HG03378 (cell line): ENCODE data around the gene SLC15A3.

Source experiments
- ATAC-seq: cut with Tn5 transposase; IDR thresholded peaks from one replicate; pipeline ENCODE4 v1.9.1; 2021; ENCODE audit warnings: mild to moderate bottlenecking, moderate library complexity; ENCODE audit not compliant: unreplicated experiment

SLC15A3 gene

GRCh38 chr11:60932605-60933356, 19.2 kb downstream of the SLC15A3 start:
- ATAC-seq = no peak

- no peak for ATAC-seq
Observed at GRCh38 chr11:60931917-60932316, 20.1 kb downstream of the SLC15A3 start.

DNA sequence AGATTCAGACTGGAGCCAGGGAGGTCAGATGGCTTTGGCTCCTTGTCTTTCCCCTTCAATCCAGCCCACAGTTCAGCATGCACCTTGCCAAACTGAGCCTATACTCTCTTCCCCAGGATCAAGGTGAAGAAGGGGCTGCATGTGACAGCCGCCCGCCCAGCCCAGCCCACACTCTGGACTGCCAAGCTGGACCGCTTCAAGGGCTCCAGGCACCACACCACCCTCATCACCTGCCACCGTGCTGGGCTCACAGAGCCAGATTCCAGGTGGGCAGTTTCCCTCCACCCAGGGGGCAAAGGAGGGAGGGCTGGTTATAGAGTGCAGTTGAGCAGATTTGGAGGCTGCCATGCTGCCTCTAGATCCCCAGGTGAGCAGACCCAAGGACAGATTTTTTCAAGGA, 21.6 kb downstream of the SLC15A3 start:
- ATAC-seq = no peak

DNA sequence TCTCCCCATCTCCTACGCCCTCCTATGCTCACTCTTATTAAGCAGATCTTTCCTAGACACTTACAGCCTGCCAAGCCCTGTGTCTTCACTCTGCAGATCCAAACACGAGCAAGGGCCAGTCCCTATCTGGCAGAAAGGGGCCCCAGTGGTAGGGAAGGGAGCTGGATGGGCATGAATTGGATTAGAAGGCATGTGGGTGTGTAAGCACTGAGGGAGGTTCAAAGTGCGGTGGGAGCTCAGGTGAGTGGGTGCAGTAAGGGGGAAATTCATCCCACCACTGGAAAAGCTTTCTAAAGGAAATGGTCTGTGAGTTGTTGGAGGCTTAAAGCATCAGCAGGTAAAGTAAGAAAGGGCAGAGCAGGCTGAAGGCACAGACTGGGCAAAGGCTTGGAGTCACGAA, 22.2 kb downstream of the SLC15A3 start:
- no peak for ATAC-seq

- no peak for ATAC-seq
Observed at GRCh38 chr11:60928563-60929001, 23.4 kb downstream of the SLC15A3 start.

GRCh38 chr11:60927600-60927999, 24.4 kb downstream of the SLC15A3 start:
- no peak for ATAC-seq

- ATAC-seq = no peak
Observed at GRCh38 chr11:60927061-60927592, 24.8 kb downstream of the SLC15A3 start.

GRCh38 chr11:60926500-60926899, 25.5 kb downstream of the SLC15A3 start:
- no peak for ATAC-seq

DNA sequence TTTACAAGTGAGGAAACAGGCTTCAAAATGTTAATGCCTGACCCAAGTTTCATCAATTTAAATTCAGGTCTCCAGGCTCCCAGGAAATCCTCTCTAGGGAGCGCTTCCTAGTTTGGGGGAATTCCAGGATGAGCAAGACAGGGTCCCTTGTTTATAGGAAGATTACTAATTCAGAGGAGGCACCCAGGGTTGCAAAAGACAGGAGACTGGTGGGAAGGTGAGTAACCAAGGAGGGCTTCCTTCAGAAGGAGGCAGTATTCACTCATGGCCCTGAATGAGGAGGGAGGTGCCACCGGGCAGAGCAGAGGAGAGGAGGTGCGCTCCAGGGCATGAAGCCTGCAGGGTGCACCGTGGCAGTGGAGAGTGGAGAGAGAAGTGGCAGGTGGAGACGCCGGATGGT, 26.1 kb downstream of the SLC15A3 start:
- ATAC-seq = no peak

DNA sequence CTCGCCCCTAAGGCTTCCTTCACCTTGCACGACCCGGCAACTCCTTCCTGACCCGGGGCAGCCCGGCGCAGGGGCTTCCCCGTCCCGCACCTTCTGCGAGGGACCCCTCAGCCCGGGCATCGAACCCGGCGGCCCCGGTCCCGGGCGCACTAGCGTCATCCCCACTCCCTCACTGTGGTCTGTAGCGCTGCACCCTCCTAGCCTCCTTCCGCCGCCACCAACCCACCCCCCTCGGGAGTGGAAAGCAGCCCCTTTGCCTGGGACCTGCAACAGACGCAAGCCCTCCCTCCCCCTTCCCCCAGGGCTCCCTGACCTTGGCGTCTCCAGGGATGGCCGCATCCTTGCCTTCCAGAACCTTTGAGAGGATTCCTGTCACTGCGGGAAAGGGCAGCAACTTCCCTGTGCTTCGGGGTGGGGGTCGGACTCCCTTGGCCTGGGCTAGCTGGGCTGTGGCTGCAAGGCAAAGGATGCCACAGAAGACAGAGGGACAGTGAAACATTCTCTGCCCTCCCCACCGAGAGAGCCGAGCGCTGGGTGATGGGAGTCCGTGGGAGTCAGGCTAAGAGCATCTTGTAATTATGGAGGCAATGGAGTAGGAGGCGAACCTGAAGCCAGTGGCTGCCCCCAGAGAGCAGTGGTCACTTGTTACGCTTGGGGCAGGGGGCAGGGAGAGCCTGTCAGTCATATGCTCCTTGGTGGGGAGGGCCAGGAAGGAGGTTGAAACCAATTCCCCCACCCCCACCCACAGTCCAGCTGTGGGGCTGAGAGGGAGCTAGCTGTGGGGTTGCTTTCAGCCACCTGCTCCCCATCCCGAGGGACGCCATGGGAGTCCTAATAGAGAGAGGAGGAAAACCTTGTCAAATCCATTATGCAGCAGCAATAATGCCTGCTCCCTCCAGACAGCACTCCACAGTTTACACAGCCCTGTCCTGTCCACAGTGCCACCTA, 26.8 kb downstream of the SLC15A3 start:
- ATAC-seq = no peak

DNA sequence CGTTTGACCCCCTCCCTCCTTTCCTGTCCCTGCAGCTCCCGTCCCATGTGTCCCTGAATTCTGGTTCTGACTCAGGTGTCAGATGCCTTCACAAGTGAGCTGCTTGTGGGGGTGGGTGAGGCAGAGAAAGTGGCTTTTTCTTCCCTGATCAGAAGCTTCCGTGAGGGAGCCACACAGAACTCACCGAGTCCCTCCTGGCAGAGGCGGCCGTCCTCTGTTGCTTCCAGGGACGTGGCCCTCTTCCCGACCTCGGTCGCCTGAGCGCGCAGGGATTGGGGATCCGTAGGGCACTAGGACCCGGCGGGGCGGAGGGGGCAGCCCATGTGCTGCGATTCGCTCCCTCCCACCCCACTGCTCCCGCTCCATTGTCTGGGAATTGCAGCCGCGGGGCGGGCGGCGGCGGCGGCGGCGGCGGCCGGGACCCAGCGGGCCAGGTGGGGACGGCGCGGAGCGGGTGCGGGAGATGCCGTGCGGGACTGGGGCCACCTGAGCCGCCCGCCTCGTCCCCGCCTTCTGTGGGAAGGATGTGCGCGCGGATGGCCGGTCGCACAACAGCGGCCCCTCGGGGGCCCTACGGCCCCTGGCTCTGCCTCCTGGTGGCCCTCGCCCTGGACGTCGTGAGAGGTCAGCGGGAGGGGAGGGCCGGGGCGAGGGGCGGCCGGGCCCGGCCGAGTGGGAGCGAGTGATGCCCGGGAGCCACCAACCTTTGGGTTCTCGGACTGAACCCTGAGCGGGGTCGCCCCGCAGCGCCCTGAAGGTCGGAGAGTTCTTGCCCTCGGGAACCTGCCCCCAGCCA, 27.7 kb downstream of the SLC15A3 start, which contains the start of gene TMEM132A:
Gene TMEM132A, plus strand, starts transcription at position 351 of the 796 bp plus-strand sequence. Its CDS starts 174 bp downstream, at position 525.
- no peak for ATAC-seq

DNA sequence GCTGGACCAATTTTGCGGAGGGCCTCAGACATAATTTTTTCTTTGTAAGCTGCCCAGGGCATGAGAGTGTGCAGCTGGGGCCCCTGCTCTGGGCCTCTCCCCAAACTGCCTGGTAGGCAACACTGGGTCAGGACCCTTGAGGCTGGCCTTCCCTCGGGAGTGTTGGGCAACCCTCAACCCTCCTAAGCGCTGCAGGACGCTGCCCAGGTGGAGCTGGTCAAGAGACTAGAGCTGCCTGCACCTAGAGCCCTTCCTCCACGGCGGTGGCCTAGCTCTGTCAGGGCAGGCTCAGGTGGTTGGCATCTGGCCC, 28.2 kb downstream of the SLC15A3 start:
- no peak for ATAC-seq

DNA sequence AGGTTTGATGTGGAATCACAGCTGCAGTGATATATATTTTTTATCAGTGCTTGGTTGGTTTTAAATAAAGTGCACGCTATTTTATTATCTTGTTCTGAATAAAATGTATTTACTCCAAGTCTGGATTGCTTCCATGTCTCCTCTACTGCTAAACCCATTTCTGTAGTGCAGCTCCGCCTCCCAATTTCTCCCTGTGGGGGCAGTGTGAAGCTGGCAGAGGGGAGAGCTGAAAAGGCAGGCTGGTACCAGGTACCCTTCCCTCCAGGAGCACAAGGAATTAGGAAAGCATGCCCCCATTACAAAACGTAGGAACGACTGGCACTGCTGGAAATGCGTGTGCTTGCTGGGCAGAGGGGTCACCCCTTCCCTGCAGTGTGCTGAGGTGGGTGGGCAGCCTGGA, 28.6 kb downstream of the SLC15A3 start:
- no peak for ATAC-seq

DNA sequence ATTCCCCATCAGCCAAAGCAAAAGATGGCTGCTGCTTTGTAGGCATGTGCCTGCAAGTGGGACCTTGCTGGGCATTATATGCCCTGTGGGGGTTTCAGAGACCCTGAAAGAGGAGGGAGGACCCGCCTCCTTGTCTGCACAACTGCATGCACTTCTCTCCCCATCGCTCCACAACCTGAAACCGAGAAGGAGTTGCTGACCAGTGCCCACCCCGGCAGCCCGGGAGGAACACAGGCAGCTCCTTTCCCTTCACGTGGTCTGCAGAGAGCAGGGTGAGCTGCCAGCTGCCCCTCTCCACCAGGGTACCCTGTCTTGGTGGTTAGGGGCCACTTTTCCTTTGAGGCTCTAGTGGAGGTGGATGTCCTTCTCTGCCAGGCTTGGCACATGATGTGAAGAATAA, 29.1 kb downstream of the SLC15A3 start:
- ATAC-seq = no peak

DNA sequence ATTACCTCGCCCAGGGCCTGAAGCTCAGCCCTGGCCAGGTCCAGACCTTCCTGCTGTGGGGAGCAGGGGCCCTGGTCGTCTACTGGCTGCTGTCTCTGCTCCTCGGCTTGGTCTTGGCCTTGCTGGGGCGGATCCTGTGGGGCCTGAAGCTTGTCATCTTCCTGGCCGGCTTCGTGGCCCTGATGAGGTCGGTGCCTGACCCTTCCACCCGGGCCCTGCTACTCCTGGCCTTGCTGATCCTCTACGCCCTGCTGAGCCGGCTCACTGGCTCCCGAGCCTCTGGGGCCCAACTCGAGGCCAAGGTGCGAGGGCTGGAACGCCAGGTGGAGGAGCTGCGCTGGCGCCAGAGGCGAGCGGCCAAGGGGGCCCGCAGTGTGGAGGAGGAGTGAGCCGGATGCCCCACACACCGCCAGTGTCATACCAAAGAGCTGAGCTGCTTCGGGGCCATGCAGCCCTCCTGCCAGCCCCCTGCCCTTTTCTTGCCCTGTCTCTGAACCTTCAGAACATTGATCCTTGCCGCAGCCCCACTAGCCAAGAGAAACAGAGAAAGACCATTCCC, 30.1 kb downstream of the SLC15A3 start:
- ATAC-seq = no peak

- no peak for ATAC-seq
Observed at GRCh38 chr11:60921259-60921658, 30.7 kb downstream of the SLC15A3 start.

DNA sequence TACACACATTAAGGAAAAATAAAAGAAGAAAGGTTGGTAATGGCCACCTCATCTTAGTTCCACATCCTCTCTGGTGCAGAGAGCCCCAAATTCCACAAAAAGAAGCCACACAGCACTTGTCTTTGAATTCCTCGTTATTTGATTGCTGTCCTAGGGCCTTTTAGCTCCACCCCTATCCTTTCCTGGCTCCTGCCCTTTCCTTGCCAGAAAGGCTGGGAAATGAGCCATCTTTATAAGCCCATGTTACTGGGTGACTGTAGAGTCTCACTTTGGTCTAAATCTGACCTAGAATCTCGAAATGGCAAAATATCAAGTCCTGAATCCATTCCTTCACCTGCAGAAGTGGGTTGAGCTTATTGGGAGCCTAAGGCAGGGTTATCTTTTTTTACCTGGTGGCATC, 32.0 kb downstream of the SLC15A3 start:
- no peak for ATAC-seq

DNA sequence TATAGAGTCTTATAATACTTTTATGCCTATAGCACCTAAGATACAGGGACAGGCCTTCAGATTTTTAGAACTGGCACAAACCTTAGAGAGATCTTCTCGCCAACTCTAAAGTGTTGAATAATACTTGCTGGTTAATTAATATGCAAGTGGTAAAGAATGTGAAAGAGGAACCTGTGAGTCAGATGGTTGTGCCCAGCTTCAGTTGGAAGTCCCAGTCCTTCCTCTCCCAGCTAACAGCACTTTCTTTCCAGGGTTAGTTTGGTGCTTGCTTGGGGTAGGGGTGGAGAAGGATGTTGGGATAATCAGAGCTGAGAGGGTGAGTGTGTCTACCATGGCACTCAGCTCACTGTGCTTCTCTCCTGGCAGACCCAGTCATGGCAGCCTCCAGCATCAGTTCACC, 32.7 kb downstream of the SLC15A3 start:
- no peak for ATAC-seq

DNA sequence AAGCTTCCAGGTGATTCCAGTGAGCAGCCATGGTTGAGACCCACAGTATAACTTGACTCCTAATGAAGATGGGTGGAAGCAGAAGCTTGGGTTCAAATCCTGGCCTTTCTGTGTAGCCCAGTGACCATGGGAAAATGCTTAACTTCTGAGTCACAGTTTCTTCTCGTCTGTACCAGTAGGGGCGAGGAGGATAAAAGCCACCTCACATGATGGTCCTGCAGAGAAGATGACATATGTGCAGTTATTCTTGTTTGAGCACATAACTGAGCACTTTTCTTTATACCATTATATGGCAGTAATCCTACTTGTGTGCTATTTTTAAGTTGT, 33.1 kb downstream of the SLC15A3 start:
- no peak for ATAC-seq

- no peak for ATAC-seq
Observed at GRCh38 chr11:60918251-60918938, 33.6 kb downstream of the SLC15A3 start.
